ENCODE measurements around the gene KCNS3. TPM values are rescaled to one million over a fixed set of nuclear protein-coding genes. Genes with fewer than 3 reads are reported as not detected.

The KCNS3 gene
- total RNA-seq, 4 donors from 2014 or later = 13.7 to 65.4 (median 52.9) TPM

GRCh38 chr2:17839959-17840358 lies 38.5 kb upstream of the KCNS3 start:
- intact Hi-C loops (cut with DNase I; ENCODE audit: low total_unique reads) = no loop called here
- H3K4me1 ChIP-seq = no peaks in the 10 kb centered on the region
- no peak for TF ChIP-seq POLR2AphosphoS5 (IDR thresholded peaks at IDR 0.05)
- DNase-seq = no peak
- no peaks in the 10 kb centered on the region for H3K36me3 ChIP-seq
- no peaks in the 10 kb centered on the region for H3K9me3 ChIP-seq
- H3K27ac ChIP-seq = no peak overlapping the region
- whole genome bisulfite sequencing, 2 donors (ENCODE audit: low coverage in 1 of 2) = 41 to 77% methylated on average over 2 of the region's 2 CpGs
- in situ Hi-C loops (cut with MboI; ENCODE audit: low pct_ligation_motif_present in 1 of 4, low pct_unique_long_range_greater_than_20kb in 1 of 4, low sequenced_read_pairs in 3 of 4) = loop anchor here in 2 of 4 donors (25.0 kb wide), 1 partner anchor 128 kb away; no protein-coding TSS in a partner anchor
- no peak overlapping the region for H3K4me3 ChIP-seq
- H3K27me3 ChIP-seq = no peaks in the 10 kb centered on the region

GRCh38 chr2:17843457-17843856 lies 35.0 kb upstream of the KCNS3 start:
- no peaks in the 10 kb centered on the region for H3K27me3 ChIP-seq
- intact Hi-C loops (cut with DNase I; ENCODE audit: low total_unique reads) = no loop called here
- no peaks in the 10 kb centered on the region for H3K9me3 ChIP-seq
- WGBS, 2 donors (ENCODE audit: low coverage in 1 of 2) = 90 to 100% methylated on average over 2 of the region's 2 CpGs
- no peaks in the 10 kb centered on the region for H3K4me1 ChIP-seq
- TF ChIP-seq EP300 (IDR thresholded peaks at IDR 0.05; ENCODE audit: low read depth) (no peak), POLR2AphosphoS5 (IDR thresholded peaks at IDR 0.05) (no peak), CTCF (IDR thresholded peaks at IDR 0.05) (no peak), POLR2A (IDR thresholded peaks at IDR 0.05) (no peak)
- H3K27ac ChIP-seq = no peak overlapping the region
- in situ Hi-C loops (cut with MboI; ENCODE audit: low pct_ligation_motif_present in 1 of 4, low pct_unique_long_range_greater_than_20kb in 1 of 4, low sequenced_read_pairs in 3 of 4) = loop anchor here in 2 of 4 donors (25.0 kb wide), 1 partner anchor 131 kb away; no protein-coding TSS in a partner anchor
- no peak overlapping the region for H3K4me3 ChIP-seq
- H3K36me3 ChIP-seq = no peaks in the 10 kb centered on the region
- no peak for DNase-seq

GRCh38 chr2:17845806-17846205 lies 32.7 kb upstream of the KCNS3 start:
- Histone ChIP-seq H3K9me3 (no peaks in the 10 kb centered on the region), H3K4me1 (no peaks in the 10 kb centered on the region), H3K27me3 (no peaks in the 10 kb centered on the region), H3K36me3 (no peaks in the 10 kb centered on the region), H3K27ac (no peak overlapping the region), H3K4me3 (no peak overlapping the region)
- no peak for TF ChIP-seq EP300 (IDR thresholded peaks at IDR 0.05; ENCODE audit: low read depth)
- 90 to 93% methylated on average over 4 to 7 of the region's 7 CpGs for WGBS, 2 donors (ENCODE audit: low coverage in 1 of 2)
- no peak for DNase-seq
- intact Hi-C loops (cut with DNase I; ENCODE audit: low total_unique reads) = no loop called here
- in situ Hi-C loops (cut with MboI; ENCODE audit: low pct_ligation_motif_present in 1 of 4, low pct_unique_long_range_greater_than_20kb in 1 of 4, low sequenced_read_pairs in 3 of 4) = loop anchor here in 2 of 4 donors (25.0 kb wide), 1 partner anchor 134 kb away; no protein-coding TSS in a partner anchor

- H3K27me3 ChIP-seq = no peaks in the 10 kb centered on the region
- no peaks in the 10 kb centered on the region for H3K9me3 ChIP-seq
- no peak for DNase-seq
- no peaks in the 10 kb centered on the region for H3K36me3 ChIP-seq
- TF ChIP-seq POLR2A (IDR thresholded peaks at IDR 0.05) (no peak), POLR2AphosphoS5 (IDR thresholded peaks at IDR 0.05) (no peak), EP300 (IDR thresholded peaks at IDR 0.05; ENCODE audit: low read depth) (no peak)
- H3K4me1 ChIP-seq = no peaks in the 10 kb centered on the region
- in situ Hi-C loops (cut with MboI; ENCODE audit: low pct_ligation_motif_present in 1 of 4, low pct_unique_long_range_greater_than_20kb in 1 of 4, low sequenced_read_pairs in 3 of 4) (loop anchor here in 2 of 4 donors (25.0 kb wide), 1 partner anchor 134 kb away; no protein-coding TSS in a partner anchor), intact Hi-C loops (cut with DNase I; ENCODE audit: low total_unique reads) (no loop called here)
- 91 to 92% methylated on average over 2 to 3 of the region's 3 CpGs for WGBS, 2 donors (ENCODE audit: low coverage in 1 of 2)
- no peak overlapping the region for H3K4me3 ChIP-seq
- H3K27ac ChIP-seq = no peak overlapping the region
Observed at GRCh38 chr2:17846676-17847075, 31.8 kb upstream of the KCNS3 start.

GRCh38 chr2:17847236-17847635 lies 31.2 kb upstream of the KCNS3 start:
- 87 to 100% methylated on average over 1 to 2 of the region's 2 CpGs for WGBS, 2 donors (ENCODE audit: low coverage in 1 of 2)
- Histone ChIP-seq H3K36me3 (no peaks in the 10 kb centered on the region), H3K27me3 (no peaks in the 10 kb centered on the region), H3K9me3 (no peaks in the 10 kb centered on the region), H3K27ac (no peak overlapping the region), H3K4me1 (no peaks in the 10 kb centered on the region), H3K4me3 (no peak overlapping the region)
- no peak for DNase-seq
- intact Hi-C loops (cut with DNase I; ENCODE audit: low total_unique reads) (no loop called here), in situ Hi-C loops (cut with MboI; ENCODE audit: low pct_ligation_motif_present in 1 of 4, low pct_unique_long_range_greater_than_20kb in 1 of 4, low sequenced_read_pairs in 3 of 4) (loop anchor here in 2 of 4 donors (25.0 kb wide), 1 partner anchor 135 kb away; no protein-coding TSS in a partner anchor)
- TF ChIP-seq EP300 (IDR thresholded peaks at IDR 0.05; ENCODE audit: low read depth) (no peak), POLR2A (IDR thresholded peaks at IDR 0.05) (no peak), POLR2AphosphoS5 (IDR thresholded peaks at IDR 0.05) (no peak)

GRCh38 chr2:17849275-17849674 lies 29.2 kb upstream of the KCNS3 start:
- Histone ChIP-seq H3K4me3 (no peak overlapping the region), H3K4me1 (no peaks in the 10 kb centered on the region), H3K27ac (no peak overlapping the region), H3K9me3 (no peaks in the 10 kb centered on the region), H3K27me3 (no peaks in the 10 kb centered on the region), H3K36me3 (no peaks in the 10 kb centered on the region)
- TF ChIP-seq POLR2A (IDR thresholded peaks at IDR 0.05) (no peak), POLR2AphosphoS5 (IDR thresholded peaks at IDR 0.05) (no peak), EP300 (IDR thresholded peaks at IDR 0.05; ENCODE audit: low read depth) (no peak), CTCF (IDR thresholded peaks at IDR 0.05) (no peak)
- intact Hi-C loops (cut with DNase I; ENCODE audit: low total_unique reads) (no loop called here), in situ Hi-C loops (cut with MboI; ENCODE audit: low pct_ligation_motif_present in 1 of 4, low pct_unique_long_range_greater_than_20kb in 1 of 4, low sequenced_read_pairs in 3 of 4) (loop anchor here in 2 of 4 donors (25.0 kb wide), 1 partner anchor 137 kb away; no protein-coding TSS in a partner anchor)
- DNase-seq = no peak
- 85% methylated on average over 5 of the region's 5 CpGs; no CpG with 5 or more reads in 1 of the 2 donors for WGBS, 2 donors (ENCODE audit: low coverage in 1 of 2)

Data from transverse colon (tissue), 4 donors.